Subcutaneous abdominal adipose tissue (tissue), 5 donors: Measurements from ENCODE around the gene PGBD1.

ENCODE experiments used
- H3K27ac ChIP-seq: one replicate; pipeline ENCODE4 v1.7.0; 2013; ENCODE audit warnings: low read depth, mild to moderate bottlenecking, inconsistent platforms, low read length, moderate library complexity
- H3K27me3 ChIP-seq, 5 donors: one replicate each; pipeline ENCODE4 v1.7.0; 2013; ENCODE audit warnings: low read length in 5 of 5, inconsistent platforms in 1 of 5; ENCODE audit not compliant: control insufficient read depth in 5 of 5, insufficient read depth in 4 of 5
- H3K36me3 ChIP-seq, 5 donors: one replicate each; pipeline ENCODE4 v1.7.0; 2013; ENCODE audit warnings: low read length in 5 of 5; ENCODE audit not compliant: control insufficient read depth in 5 of 5, insufficient read depth in 5 of 5
- H3K4me1 ChIP-seq, 5 donors: one replicate each; pipeline ENCODE4 v1.7.0; 2013; ENCODE audit warnings: low read length in 5 of 5, mild to moderate bottlenecking in 3 of 5, moderate library complexity in 1 of 5; ENCODE audit not compliant: control insufficient read depth in 5 of 5, insufficient read depth in 5 of 5
- H3K4me3 ChIP-seq, 5 donors: one replicate each; pipeline ENCODE4 v1.7.0; 2013; ENCODE audit warnings: low read length in 5 of 5, low read depth in 1 of 5
- H3K9ac ChIP-seq, 5 donors: one replicate each; pipeline ENCODE4 v1.7.0; 2013; ENCODE audit warnings: low read length in 5 of 5, mild to moderate bottlenecking in 4 of 5, moderate library complexity in 3 of 5
- H3K9me3 ChIP-seq, 5 donors: one replicate each; pipeline ENCODE4 v1.7.0; 2013; ENCODE audit warnings: low read length in 5 of 5; ENCODE audit not compliant: control insufficient read depth in 5 of 5
- donor health status: healthy.
- donor health status: healthy.
- donor health status: healthy.
- donor health status: healthy.
- donor health status: healthy.

PGBD1 gene, protein sequence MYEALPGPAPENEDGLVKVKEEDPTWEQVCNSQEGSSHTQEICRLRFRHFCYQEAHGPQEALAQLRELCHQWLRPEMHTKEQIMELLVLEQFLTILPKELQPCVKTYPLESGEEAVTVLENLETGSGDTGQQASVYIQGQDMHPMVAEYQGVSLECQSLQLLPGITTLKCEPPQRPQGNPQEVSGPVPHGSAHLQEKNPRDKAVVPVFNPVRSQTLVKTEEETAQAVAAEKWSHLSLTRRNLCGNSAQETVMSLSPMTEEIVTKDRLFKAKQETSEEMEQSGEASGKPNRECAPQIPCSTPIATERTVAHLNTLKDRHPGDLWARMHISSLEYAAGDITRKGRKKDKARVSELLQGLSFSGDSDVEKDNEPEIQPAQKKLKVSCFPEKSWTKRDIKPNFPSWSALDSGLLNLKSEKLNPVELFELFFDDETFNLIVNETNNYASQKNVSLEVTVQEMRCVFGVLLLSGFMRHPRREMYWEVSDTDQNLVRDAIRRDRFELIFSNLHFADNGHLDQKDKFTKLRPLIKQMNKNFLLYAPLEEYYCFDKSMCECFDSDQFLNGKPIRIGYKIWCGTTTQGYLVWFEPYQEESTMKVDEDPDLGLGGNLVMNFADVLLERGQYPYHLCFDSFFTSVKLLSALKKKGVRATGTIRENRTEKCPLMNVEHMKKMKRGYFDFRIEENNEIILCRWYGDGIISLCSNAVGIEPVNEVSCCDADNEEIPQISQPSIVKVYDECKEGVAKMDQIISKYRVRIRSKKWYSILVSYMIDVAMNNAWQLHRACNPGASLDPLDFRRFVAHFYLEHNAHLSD

DNA sequence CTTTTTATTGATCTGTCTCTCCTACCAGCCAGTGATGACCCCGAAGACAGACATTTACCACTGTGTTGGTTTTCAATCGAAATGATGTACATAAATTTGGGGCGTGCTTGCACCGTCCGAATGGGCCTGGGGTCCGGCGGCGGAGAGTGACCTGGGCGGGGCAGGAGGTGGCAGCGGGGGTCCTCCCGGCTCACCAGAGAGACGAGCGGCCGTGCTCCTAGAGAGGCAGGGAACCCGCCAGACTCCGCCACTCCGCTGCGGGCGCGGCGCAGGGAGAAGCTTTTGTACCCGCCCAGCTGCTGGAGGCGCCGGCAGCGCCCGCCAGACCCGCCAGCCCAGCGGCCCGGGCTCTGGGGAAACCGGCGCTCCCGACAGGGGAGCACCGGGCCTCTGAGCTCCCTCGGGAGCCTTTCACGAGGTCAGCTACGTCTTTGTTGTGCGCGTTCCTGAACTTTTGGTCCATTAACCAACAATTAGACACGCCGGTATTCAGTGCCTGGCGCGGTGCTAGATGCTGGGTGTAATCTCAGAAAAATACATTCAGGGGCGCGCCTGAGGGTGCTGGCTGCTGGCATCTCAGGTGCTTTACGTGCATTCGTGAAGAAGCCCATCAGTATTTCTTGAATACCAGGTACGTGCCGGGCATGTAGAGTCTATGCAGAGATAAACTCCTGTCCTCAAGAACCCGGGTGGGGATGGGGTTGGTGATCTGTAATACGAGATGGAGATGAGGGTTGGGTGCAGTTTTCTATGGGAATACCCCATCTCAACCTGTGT lies at the start of gene PGBD1:
Gene PGBD1, plus strand, starts transcription at position 285 of the 777 bp plus-strand sequence. CDS start 2,242 bp downstream, outside the sequence.
- Histone ChIP-seq H3K9me3 (peaks cover 0 to 7% (median 6%) of the 10 kb centered on the region in 5 donors), H3K4me1 (peaks cover 0 to 17% (median 13%) of the 10 kb centered on the region in 5 donors), H3K4me3 (peak within 1 kb of the TSS; percentile 77 to 95 (median 85)), H3K36me3 (peaks cover 19 to 36% (median 24%) of the 10 kb centered on the region in 5 donors), H3K27ac (no peak within 1 kb of the TSS), H3K9ac (peak within 1 kb of the TSS; percentile 59 to 95 (median 83)), H3K27me3 (no peaks in the 10 kb centered on the region)

DNA sequence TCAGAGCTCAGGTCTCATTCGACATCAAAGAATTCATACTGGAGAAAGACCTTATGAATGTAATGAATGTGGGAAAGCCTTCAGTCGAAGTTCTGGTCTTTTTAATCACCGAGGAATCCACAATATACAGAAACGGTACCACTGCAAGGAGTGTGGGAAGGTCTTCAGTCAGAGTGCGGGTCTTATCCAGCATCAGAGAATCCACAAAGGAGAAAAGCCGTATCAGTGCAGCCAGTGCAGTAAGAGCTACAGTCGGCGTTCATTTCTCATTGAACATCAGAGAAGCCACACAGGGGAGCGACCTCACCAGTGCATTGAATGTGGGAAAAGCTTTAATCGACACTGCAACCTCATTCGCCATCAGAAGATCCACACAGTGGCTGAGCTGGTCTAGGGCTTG lies 48.6 kb upstream of the PGBD1 start:
- H3K4me1 ChIP-seq = peaks cover 0 to 10% (median 0%) of the 10 kb centered on the region in 5 donors
- H3K9ac ChIP-seq = no peak overlapping the region
- no peaks in the 10 kb centered on the region for H3K9me3 ChIP-seq
- no peak overlapping the region for H3K27ac ChIP-seq
- H3K4me3 ChIP-seq = no peak overlapping the region
- peaks cover 41 to 61% (median 51%) of the 10 kb centered on the region in 5 donors for H3K36me3 ChIP-seq
- H3K27me3 ChIP-seq = no peaks in the 10 kb centered on the region

DNA sequence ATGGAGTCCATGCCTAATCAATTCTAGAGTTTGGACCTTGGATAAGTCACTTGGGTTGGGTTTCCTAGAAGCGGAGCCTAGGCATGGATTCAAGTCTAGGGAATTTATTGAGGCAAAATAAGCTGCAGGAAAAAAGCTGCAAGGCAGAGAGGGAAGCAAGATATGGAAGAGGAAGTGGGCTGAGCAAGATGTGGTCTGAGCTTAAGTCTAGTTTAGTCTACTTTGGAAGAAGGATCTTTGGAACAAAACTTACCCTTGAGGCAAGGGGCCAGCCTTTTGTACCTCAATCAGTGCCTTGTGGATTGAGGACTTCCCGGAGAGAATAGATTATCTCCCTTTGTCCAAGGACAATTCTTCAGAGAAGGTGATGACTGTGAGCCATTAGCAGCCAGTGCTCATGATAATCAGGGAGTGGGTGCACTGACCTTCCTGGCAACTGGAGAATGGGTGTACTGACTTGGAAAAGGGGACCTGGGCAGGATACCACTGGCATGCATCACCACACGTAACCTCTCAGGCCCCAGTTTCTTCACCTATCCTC lies 45.4 kb upstream of the PGBD1 start:
- H3K9me3 ChIP-seq = no peaks in the 10 kb centered on the region
- H3K4me1 ChIP-seq = peaks cover 0 to 10% (median 0%) of the 10 kb centered on the region in 5 donors
- H3K27me3 ChIP-seq = no peaks in the 10 kb centered on the region
- H3K4me3 ChIP-seq = no peak overlapping the region
- H3K9ac ChIP-seq = no peak overlapping the region
- no peak overlapping the region for H3K27ac ChIP-seq
- H3K36me3 ChIP-seq = peaks cover 18 to 33% (median 29%) of the 10 kb centered on the region in 5 donors

DNA sequence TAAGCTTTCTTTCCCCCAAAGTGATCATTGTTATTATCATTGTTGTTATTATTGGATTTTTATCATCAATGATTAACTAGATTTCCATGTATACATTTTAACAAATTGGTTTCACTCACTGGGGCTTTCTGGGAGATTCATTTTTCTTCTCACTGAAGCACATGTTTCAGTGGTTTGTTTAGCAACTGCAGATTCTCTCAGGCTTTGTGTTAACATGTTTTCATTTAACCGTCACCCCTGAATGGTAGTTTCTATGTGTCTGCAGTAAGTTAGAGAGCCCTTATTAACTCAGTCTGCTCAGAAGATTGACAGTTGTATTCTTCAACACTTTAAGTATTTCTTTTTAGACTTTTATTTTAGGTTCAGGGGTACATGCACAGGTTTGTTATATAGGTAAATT lies 41.7 kb upstream of the PGBD1 start:
- no peaks in the 10 kb centered on the region for H3K27me3 ChIP-seq
- peaks cover 2 to 12% (median 8%) of the 10 kb centered on the region in 5 donors for H3K36me3 ChIP-seq
- no peaks in the 10 kb centered on the region for H3K9me3 ChIP-seq
- no peak overlapping the region for H3K4me3 ChIP-seq
- H3K4me1 ChIP-seq = peaks cover 0 to 18% (median 0%) of the 10 kb centered on the region in 5 donors
- no peak overlapping the region for H3K9ac ChIP-seq
- H3K27ac ChIP-seq = no peak overlapping the region

DNA sequence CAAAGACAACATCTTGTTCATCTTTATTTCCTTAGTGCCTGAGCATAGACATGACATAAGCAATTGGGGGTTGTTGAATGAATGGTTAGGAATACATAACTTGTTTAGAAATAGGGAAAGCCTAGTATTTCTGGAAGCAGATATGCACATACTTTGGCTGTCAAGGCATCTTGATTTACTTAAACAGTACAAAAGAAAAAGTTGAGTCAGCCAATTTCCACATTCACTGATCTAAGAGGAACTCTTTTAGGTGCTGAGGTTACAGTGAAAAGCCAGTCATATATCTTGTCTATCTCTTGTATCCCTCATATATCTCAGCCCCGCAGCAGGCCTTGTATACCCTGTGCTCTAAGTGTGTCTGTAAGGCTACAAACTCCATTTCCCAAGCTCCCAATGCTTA lies 40.9 kb upstream of the PGBD1 start:
- H3K4me1 ChIP-seq = peaks cover 0 to 17% (median 2%) of the 10 kb centered on the region in 5 donors
- H3K9ac ChIP-seq = no peak overlapping the region
- no peaks in the 10 kb centered on the region for H3K27me3 ChIP-seq
- peaks cover 10 to 21% (median 16%) of the 10 kb centered on the region in 5 donors for H3K36me3 ChIP-seq
- no peak overlapping the region for H3K4me3 ChIP-seq
- no peaks in the 10 kb centered on the region for H3K9me3 ChIP-seq
- no peak overlapping the region for H3K27ac ChIP-seq

DNA sequence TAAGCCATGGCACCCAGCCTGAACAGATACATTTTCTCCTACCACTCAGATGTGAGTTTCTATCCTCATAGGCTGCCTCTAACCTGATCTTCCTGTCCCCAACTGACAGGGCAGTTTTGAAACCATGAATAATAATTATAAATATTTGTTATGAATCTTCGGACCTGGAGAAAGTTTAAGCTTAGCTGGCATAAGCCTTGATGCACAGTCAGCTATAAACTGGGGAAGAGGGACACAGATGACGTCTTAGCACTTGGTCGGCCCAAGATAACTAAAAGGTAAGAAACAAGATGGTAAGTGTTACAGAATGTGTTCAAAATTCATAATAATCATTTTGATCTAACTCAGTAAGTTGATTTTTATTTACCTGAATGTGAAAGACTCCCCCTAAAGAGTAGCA lies 37.4 kb upstream of the PGBD1 start:
- H3K27me3 ChIP-seq = no peaks in the 10 kb centered on the region
- H3K9me3 ChIP-seq = no peaks in the 10 kb centered on the region
- H3K4me3 ChIP-seq = no peak overlapping the region
- no peak overlapping the region for H3K27ac ChIP-seq
- peaks cover 27 to 50% (median 39%) of the 10 kb centered on the region in 5 donors for H3K36me3 ChIP-seq
- no peak overlapping the region for H3K9ac ChIP-seq
- peaks cover 0 to 8% (median 2%) of the 10 kb centered on the region in 5 donors for H3K4me1 ChIP-seq

DNA sequence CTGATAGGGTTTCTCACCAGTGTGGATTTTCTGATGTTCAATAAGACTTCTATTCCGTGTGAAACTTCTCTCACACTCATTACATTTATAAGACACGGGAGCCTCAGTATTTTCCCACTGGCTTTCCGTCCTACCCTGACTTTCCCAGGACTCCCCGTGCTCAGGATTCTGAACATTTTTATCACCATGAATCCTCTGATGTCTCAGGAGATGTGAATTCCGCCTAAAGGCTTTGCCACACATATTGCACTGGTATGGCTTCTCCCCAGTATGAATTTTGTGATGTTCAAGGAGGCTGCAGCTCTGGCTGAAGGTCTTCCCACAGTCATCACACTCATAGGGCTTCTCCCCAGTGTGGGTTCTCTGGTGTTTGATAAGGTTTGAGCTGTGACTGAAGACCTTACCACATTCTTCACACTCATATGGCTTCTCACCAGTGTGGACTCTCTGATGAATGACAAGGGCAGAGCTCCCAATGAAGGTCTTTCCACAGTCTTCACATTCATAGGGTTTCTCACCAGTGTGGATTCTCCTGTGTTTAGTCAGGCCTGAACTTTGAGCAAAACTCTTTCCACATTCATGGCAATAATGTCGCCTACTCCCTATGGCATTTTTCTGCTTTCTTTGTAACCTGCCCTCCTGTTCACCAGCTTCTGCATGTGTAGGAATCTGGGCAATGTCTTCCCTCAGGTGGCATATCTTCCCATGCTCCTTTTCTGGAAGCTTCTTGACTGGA lies 36.0 kb upstream of the PGBD1 start:
- Histone ChIP-seq H3K9me3 (no peaks in the 10 kb centered on the region), H3K27ac (no peak overlapping the region), H3K36me3 (peaks cover 24 to 50% (median 40%) of the 10 kb centered on the region in 5 donors), H3K4me3 (no peak overlapping the region), H3K27me3 (no peaks in the 10 kb centered on the region), H3K9ac (no peak overlapping the region), H3K4me1 (peaks cover 0 to 11% (median 2%) of the 10 kb centered on the region in 5 donors)

DNA sequence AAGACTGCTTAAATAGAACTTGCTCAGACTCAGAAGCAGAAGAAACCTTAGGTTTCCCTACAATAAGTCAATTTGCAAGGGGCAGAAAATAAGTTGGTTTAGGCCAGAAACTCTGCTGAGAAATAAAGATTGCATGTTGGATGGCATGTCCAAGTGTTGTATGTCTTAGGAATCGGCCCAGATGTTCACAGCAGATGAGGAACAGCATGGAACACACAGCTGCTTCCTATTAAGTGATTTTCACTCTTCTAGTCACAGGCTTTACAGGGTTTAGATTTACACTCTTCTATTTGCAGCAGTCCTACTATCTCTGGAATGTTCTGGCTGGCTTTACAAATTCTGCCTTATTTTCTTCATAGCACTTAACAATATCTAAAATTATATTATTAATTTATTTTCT lies 32.5 kb upstream of the PGBD1 start:
- H3K9me3 ChIP-seq = no peaks in the 10 kb centered on the region
- H3K36me3 ChIP-seq = peaks cover 24 to 47% (median 40%) of the 10 kb centered on the region in 5 donors
- H3K4me1 ChIP-seq = peaks cover 5 to 30% (median 23%) of the 10 kb centered on the region in 5 donors
- H3K27me3 ChIP-seq = no peaks in the 10 kb centered on the region
- H3K27ac ChIP-seq = no peak overlapping the region
- no peak overlapping the region for H3K4me3 ChIP-seq
- H3K9ac ChIP-seq = no peak overlapping the region

DNA sequence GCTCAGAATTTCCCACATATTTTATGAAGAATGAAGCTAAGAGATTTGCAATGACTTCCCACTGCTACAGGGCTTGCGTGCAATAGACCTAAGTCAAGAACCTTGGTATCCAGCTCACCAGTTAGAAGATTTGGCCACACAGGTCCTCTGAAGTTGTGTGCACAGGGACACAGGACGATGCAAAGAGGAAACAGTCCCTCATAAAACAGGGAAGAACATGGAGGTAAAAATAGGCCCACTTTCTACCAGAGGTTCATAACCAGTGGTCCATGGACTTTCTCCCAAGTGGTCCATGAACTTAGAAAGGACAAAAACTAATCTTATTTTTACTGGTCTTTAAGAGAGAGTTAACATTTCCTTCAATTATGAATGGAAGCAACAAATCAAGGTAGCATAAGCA lies 30.6 kb upstream of the PGBD1 start:
- peak overlapping the region in 1 of 5 donors; percentile 93 for H3K9ac ChIP-seq

More for the DNA sequence above, 30.6 kb upstream of the PGBD1 start:
- peaks cover 12 to 29% (median 25%) of the 10 kb centered on the region in 5 donors for H3K36me3 ChIP-seq
- peak overlapping the region; percentile 1 to 85 (median 42) for H3K4me3 ChIP-seq
- no peak overlapping the region for H3K27ac ChIP-seq
- peaks cover 2 to 30% (median 23%) of the 10 kb centered on the region in 5 donors for H3K4me1 ChIP-seq
- peaks cover 0 to 10% (median 0%) of the 10 kb centered on the region in 5 donors for H3K27me3 ChIP-seq
- no peaks in the 10 kb centered on the region for H3K9me3 ChIP-seq
